ENCODE results near the gene TIGD3. TPM values are rescaled to one million over a fixed set of nuclear protein-coding genes. Genes with fewer than 3 reads are reported as not detected.

Gene TIGD3, protein sequence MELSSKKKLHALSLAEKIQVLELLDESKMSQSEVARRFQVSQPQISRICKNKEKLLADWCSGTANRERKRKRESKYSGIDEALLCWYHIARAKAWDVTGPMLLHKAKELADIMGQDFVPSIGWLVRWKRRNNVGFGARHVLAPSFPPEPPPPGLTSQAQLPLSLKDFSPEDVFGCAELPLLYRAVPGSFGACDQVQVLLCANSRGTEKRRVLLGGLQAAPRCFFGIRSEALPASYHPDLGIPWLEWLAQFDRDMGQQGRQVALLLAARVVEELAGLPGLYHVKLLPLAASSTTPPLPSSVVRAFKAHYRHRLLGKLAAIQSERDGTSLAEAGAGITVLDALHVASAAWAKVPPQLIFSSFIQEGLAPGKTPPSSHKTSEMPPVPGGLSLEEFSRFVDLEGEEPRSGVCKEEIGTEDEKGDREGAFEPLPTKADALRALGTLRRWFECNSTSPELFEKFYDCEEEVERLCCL
- polyA plus RNA-seq (2013): 2.1 and 2.3 TPM in 2 replicates

- H3K9ac ChIP-seq (ENCODE audit: low read length): no peak within 1 kb of the TSS
- peaks cover 0 to 7% of the 10 kb centered on the region in 2 experiments for H3K4me1 ChIP-seq (ENCODE audit: control insufficient read depth in 1 of 2, insufficient read depth in 2 of 2, low read length in 2 of 2)
- no peak within 1 kb of the TSS for H2AK5ac ChIP-seq (ENCODE audit: low read length)
- DNase-seq: peak; percentile 95 to 97
- H3K79me2 ChIP-seq (ENCODE audit: control insufficient read depth, insufficient read depth, low read length, poor library complexity): no peaks in the 10 kb centered on the region
- no peak within 1 kb of the TSS for H3K18ac ChIP-seq (ENCODE audit: low read length)
- H4K8ac ChIP-seq (ENCODE audit: low read depth, low read length): no peak within 1 kb of the TSS
- peaks cover 25 to 28% of the 10 kb centered on the region in 2 experiments for H3K36me3 ChIP-seq (ENCODE audit: control insufficient read depth in 1 of 2, insufficient read depth in 2 of 2, low read length in 2 of 2)
- no peak within 1 kb of the TSS for H4K12ac ChIP-seq (ENCODE audit: low read depth, low read length)
- peak within 1 kb of the TSS; percentile 96 for H3K4me2 ChIP-seq (ENCODE audit: low read length)
- H3K27me3 ChIP-seq (ENCODE audit: insufficient read depth, low read length): peaks cover 6% of the 10 kb centered on the region
- peaks cover 5% of the 10 kb centered on the region for H3K9me3 ChIP-seq (ENCODE audit: insufficient read depth, low read depth, low read length)
- H4K91ac ChIP-seq (ENCODE audit: low read depth, low read length): no peak within 1 kb of the TSS
- no peak within 1 kb of the TSS for H2BK120ac ChIP-seq (ENCODE audit: insufficient read depth, low read length, poor library complexity)
- peak within 1 kb of the TSS; percentile 5 for H3K27ac ChIP-seq (ENCODE audit: low read depth, low read length)
- H3K79me1 ChIP-seq (ENCODE audit: low read length): no peaks in the 10 kb centered on the region
- H3K23ac ChIP-seq (ENCODE audit: low read length): no peak within 1 kb of the TSS
- H3K14ac ChIP-seq (ENCODE audit: low read length): no peak within 1 kb of the TSS
- peak within 1 kb of the TSS; percentile 77 for H3K4me3 ChIP-seq (ENCODE audit: low read depth, low read length)
- H2BK12ac ChIP-seq (ENCODE audit: low read length): no peak within 1 kb of the TSS
- H2BK5ac ChIP-seq (ENCODE audit: low read depth, low read length, poor library complexity): no peak within 1 kb of the TSS
- WGBS (ENCODE audit: extremely low coverage, insufficient coverage, insufficient read length): no CpG with 5 or more reads among the region's 79 CpGs
- H3K4ac ChIP-seq (ENCODE audit: low read depth, low read length): no peak within 1 kb of the TSS
- H2AFZ ChIP-seq (ENCODE audit: insufficient read depth, low read length, poor library complexity): peak within 1 kb of the TSS; percentile 71
Measured at GRCh38 chr11:65354265-65355012, at the start of gene TIGD3. TSS of gene TIGD3 (plus strand) at chr11:65354751. CDS start at chr11:65355809, 1,058 bp downstream.

DNA sequence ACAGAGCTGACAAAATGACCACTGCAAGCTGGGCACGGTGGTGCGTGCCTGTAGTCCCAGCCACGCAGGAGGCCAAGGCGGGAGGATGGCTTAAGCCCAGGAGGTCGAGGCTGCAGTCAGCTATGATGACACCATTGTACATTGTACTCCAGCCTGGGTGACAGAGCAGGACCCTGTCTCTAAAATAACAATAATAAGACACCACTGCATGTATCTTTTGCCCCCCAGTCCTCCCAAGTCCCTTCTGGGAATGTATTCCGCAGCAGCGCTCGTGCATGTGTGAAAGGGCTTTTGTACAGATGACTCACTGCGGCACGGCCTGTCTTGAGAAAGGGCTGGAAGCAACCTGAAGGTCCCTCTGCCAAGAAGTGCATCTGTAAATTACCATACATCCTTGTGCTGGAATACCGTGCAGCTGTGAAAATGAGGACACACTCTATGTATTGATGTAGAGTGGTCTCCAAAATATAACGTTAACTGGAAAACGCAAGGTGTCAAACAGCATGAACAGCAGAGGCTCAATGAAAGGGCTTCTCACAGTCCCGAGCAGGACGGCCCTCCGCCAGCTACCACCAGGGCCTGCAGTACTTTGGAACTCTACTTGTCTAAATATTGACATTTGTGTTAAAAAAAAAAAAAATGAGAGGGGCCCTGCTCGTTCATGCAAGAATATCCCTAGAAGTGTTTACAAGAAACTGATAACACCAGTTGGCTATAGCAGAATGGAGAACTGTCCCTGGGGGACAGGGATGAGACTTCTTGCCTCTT lies 48.9 kb upstream of the TIGD3 start:
- no peak overlapping the region for H2AK5ac ChIP-seq (ENCODE audit: low read length)
- no peak overlapping the region for H3K9ac ChIP-seq (ENCODE audit: low read length)
- H3K23ac ChIP-seq (ENCODE audit: low read length): no peak overlapping the region
- H3K4me1 ChIP-seq (ENCODE audit: control insufficient read depth in 1 of 2, insufficient read depth in 2 of 2, low read length in 2 of 2): peaks cover 11 to 15% of the 10 kb centered on the region in 2 experiments
- peaks cover 3% of the 10 kb centered on the region for H3K9me3 ChIP-seq (ENCODE audit: insufficient read depth, low read depth, low read length)
- no peak overlapping the region for H2BK120ac ChIP-seq (ENCODE audit: insufficient read depth, low read length, poor library complexity)
- H3K14ac ChIP-seq (ENCODE audit: low read length): no peak overlapping the region
- no peak overlapping the region for H4K12ac ChIP-seq (ENCODE audit: low read depth, low read length)
- H3K79me2 ChIP-seq (ENCODE audit: control insufficient read depth, insufficient read depth, low read length, poor library complexity): no peaks in the 10 kb centered on the region
- H2BK5ac ChIP-seq (ENCODE audit: low read depth, low read length, poor library complexity): no peak overlapping the region
- peaks cover 7 to 14% of the 10 kb centered on the region in 2 experiments for H3K36me3 ChIP-seq (ENCODE audit: control insufficient read depth in 1 of 2, insufficient read depth in 2 of 2, low read length in 2 of 2)
- H4K91ac ChIP-seq (ENCODE audit: low read depth, low read length): no peak overlapping the region
- no CpG with 5 or more reads among the region's 17 CpGs for WGBS (ENCODE audit: extremely low coverage, insufficient coverage, insufficient read length)
- peaks cover 5% of the 10 kb centered on the region for H3K79me1 ChIP-seq (ENCODE audit: low read length)
- no peak overlapping the region for H3K4me3 ChIP-seq (ENCODE audit: low read depth, low read length)
- H3K18ac ChIP-seq (ENCODE audit: low read length): no peak overlapping the region
- no peak overlapping the region for H3K4me2 ChIP-seq (ENCODE audit: low read length)
- no peak overlapping the region for H4K8ac ChIP-seq (ENCODE audit: low read depth, low read length)
- no peak overlapping the region for H3K4ac ChIP-seq (ENCODE audit: low read depth, low read length)
- no peak overlapping the region for H2AFZ ChIP-seq (ENCODE audit: insufficient read depth, low read length, poor library complexity)
- DNase-seq: no peak
- H3K27ac ChIP-seq (ENCODE audit: low read depth, low read length): no peak overlapping the region
- H3K27me3 ChIP-seq (ENCODE audit: insufficient read depth, low read length): no peaks in the 10 kb centered on the region
- H2BK12ac ChIP-seq (ENCODE audit: low read length): no peak overlapping the region

- H3K27me3 ChIP-seq (ENCODE audit: insufficient read depth, low read length): no peaks in the 10 kb centered on the region
- H3K4me2 ChIP-seq (ENCODE audit: low read length): no peak overlapping the region
- no peak overlapping the region for H2BK12ac ChIP-seq (ENCODE audit: low read length)
- no peak overlapping the region for H3K18ac ChIP-seq (ENCODE audit: low read length)
- no peak overlapping the region for H2AFZ ChIP-seq (ENCODE audit: insufficient read depth, low read length, poor library complexity)
- peaks cover 2% of the 10 kb centered on the region for H3K9me3 ChIP-seq (ENCODE audit: insufficient read depth, low read depth, low read length)
- H3K14ac ChIP-seq (ENCODE audit: low read length): no peak overlapping the region
- H4K12ac ChIP-seq (ENCODE audit: low read depth, low read length): no peak overlapping the region
- H2BK120ac ChIP-seq (ENCODE audit: insufficient read depth, low read length, poor library complexity): no peak overlapping the region
- no peaks in the 10 kb centered on the region for H3K4me1 ChIP-seq (ENCODE audit: control insufficient read depth in 1 of 2, insufficient read depth in 2 of 2, low read length in 2 of 2)
- no peak for DNase-seq
- peaks cover 7 to 14% of the 10 kb centered on the region in 2 experiments for H3K36me3 ChIP-seq (ENCODE audit: control insufficient read depth in 1 of 2, insufficient read depth in 2 of 2, low read length in 2 of 2)
- H3K79me2 ChIP-seq (ENCODE audit: control insufficient read depth, insufficient read depth, low read length, poor library complexity): no peaks in the 10 kb centered on the region
- H3K4me3 ChIP-seq (ENCODE audit: low read depth, low read length): no peak overlapping the region
- H3K23ac ChIP-seq (ENCODE audit: low read length): no peak overlapping the region
- no peak overlapping the region for H2AK5ac ChIP-seq (ENCODE audit: low read length)
- no peak overlapping the region for H4K8ac ChIP-seq (ENCODE audit: low read depth, low read length)
- no peak overlapping the region for H3K27ac ChIP-seq (ENCODE audit: low read depth, low read length)
- no CpG with 5 or more reads among the region's 6 CpGs for WGBS (ENCODE audit: extremely low coverage, insufficient coverage, insufficient read length)
- no peak overlapping the region for H3K9ac ChIP-seq (ENCODE audit: low read length)
- H4K91ac ChIP-seq (ENCODE audit: low read depth, low read length): no peak overlapping the region
- H2BK5ac ChIP-seq (ENCODE audit: low read depth, low read length, poor library complexity): no peak overlapping the region
- H3K4ac ChIP-seq (ENCODE audit: low read depth, low read length): no peak overlapping the region
- no peaks in the 10 kb centered on the region for H3K79me1 ChIP-seq (ENCODE audit: low read length)
Measured at GRCh38 chr11:65307298-65308229, 47.0 kb upstream of the TIGD3 start.

Measured in trophoblast cell (in vitro differentiated cells and primary cell).